ENCODE measurements around the gene SPRR5. TPM values are rescaled to one million over a fixed set of nuclear protein-coding genes. Genes with fewer than 3 reads are reported as not detected.

The SPRR5 gene
- total and polyA plus RNA-seq, 2 experiments from 2014 or later: not detected

GRCh38 chr1:152980676-152981075 lies 33.7 kb downstream of the SPRR5 start (continued):
- TF ChIP-seq POLR2AphosphoS5 (IDR thresholded peaks at IDR 0.05; ENCODE audit: low read depth): no peak

- ATAC-seq (no peak), DNase-seq (ENCODE audit: low spot score) (no peak)
- H3K79me2 ChIP-seq (replicated peaks; ENCODE audit: insufficient read depth): no peaks in the 10 kb centered on the region
- H3K4me3 ChIP-seq: no peak overlapping the region
- Mint-ChIP-seq H3K27ac (no peak overlapping the region), H3K4me3 (no peak overlapping the region), H3K36me3 (ENCODE audit: low read depth) (no peaks in the 10 kb centered on the region), H3K9me3 (no peaks in the 10 kb centered on the region; the same call in 2 of the 3 replicates), H3K4me1 (peaks cover 4% of the 10 kb centered on the region; the same call in 2 of the 3 replicates), H3K27me3 (ENCODE audit: insufficient read depth, low read depth, poor library complexity) (peaks cover 13% of the 10 kb centered on the region)
- H4K20me1 ChIP-seq (replicated peaks; ENCODE audit: insufficient read depth): no peaks in the 10 kb centered on the region
- no peaks in the 10 kb centered on the region for H3K27me3 ChIP-seq (ENCODE audit: insufficient read depth)
- no peaks in the 10 kb centered on the region for H3K4me1 ChIP-seq (ENCODE audit: insufficient read depth)
- no peak overlapping the region for H3K4me2 ChIP-seq
- no peaks in the 10 kb centered on the region for H3K36me3 ChIP-seq (ENCODE audit: insufficient read depth)
- H3K27ac ChIP-seq (ENCODE audit: low read depth): no peak overlapping the region
- H3K9me2 ChIP-seq (ENCODE audit: insufficient read depth): peaks cover 4% of the 10 kb centered on the region; the same call in 1 of the 2 replicates
- H3F3A ChIP-seq (replicated peaks; ENCODE audit: low read depth): no peaks in the 10 kb centered on the region
- H2AFZ ChIP-seq: no peak overlapping the region
- no peak for TF ChIP-seq NANOG (IDR thresholded peaks at IDR 0.05; ENCODE audit: borderline replicate concordance)
- TF ChIP-seq EZH2phosphoT487 (IDR thresholded peaks at IDR 0.05; ENCODE audit: unreplicated experiment): no peak
- TF ChIP-seq EZH2 (IDR thresholded peaks at IDR 0.05; ENCODE audit: low read depth, unreplicated experiment): no peak
- no peak for TF ChIP-seq ZNF331 (CRISPR knock-in tag; IDR thresholded peaks at IDR 0.05; ENCODE audit: low read depth)
- no peak for TF ChIP-seq ZNF114 (CRISPR knock-in tag; IDR thresholded peaks at IDR 0.05)
- TF ChIP-seq CREB1 (CRISPR knock-in tag; IDR thresholded peaks at IDR 0.05; ENCODE audit: low read depth): no peak
- no peak for TF ChIP-seq POLR2AphosphoS5 (IDR thresholded peaks at IDR 0.05; ENCODE audit: low read depth)
- TF ChIP-seq CTCF (conservative IDR thresholded peaks at IDR 0.05; ENCODE audit: low read depth in 2 of 2): no peak
- TF ChIP-seq ZNF462 (CRISPR knock-in tag; IDR thresholded peaks at IDR 0.05): no peak
- TF ChIP-seq JUNB (IDR thresholded peaks at IDR 0.05; ENCODE audit: unreplicated experiment): no peak
- TF ChIP-seq ETS1 (IDR thresholded peaks at IDR 0.05): no peak
- TF ChIP-seq STAT1 (IDR thresholded peaks at IDR 0.05; ENCODE audit: unreplicated experiment): no peak
Measured at GRCh38 chr1:152981146-152981871, 34.3 kb downstream of the SPRR5 start.

Measured in GM23338 (cell line).